ENCODE results near the gene PDIA5. TPM values are rescaled to one million over a fixed set of nuclear protein-coding genes. Genes with fewer than 3 reads are reported as not detected.

Gene PDIA5
- total RNA-seq, 3 donors from 2014 or later (not counting 1 experiment from before 2014, with no cell fraction given): 0.59 to 3.3 (median 0.63) TPM

GRCh38 chr3:123089611-123090331 lies 22.9 kb downstream of the PDIA5 start:
- H3K4me3 ChIP-seq (ENCODE audit: low read length): no peak overlapping the region
- H3K4me1 ChIP-seq (ENCODE audit: control insufficient read depth, insufficient read depth, low read length): peaks cover 22% of the 10 kb centered on the region
- 94% methylated on average over 12 of the region's 12 CpGs for WGBS (ENCODE audit: insufficient coverage)
- peaks cover under 1 to 15% of the 10 kb centered on the region in 2 donors for H3K4me1 Mint-ChIP-seq
- H3K36me3 Mint-ChIP-seq: no peaks in the 10 kb centered on the region
- H3K9me3 ChIP-seq (ENCODE audit: control insufficient read depth, insufficient read depth, low read length): no peaks in the 10 kb centered on the region
- no peak for TF ChIP-seq CTCF (IDR thresholded peaks at IDR 0.05)
- no peaks in the 10 kb centered on the region for H3K9me3 Mint-ChIP-seq
- H3K27ac ChIP-seq (ENCODE audit: low read length): no peak overlapping the region
- H3K27me3 Mint-ChIP-seq (ENCODE audit: low read depth in 2 of 2): peaks cover 0 to 15% of the 10 kb centered on the region in 2 donors
- H3K27me3 ChIP-seq (ENCODE audit: control insufficient read depth, insufficient read depth, low read length): no peaks in the 10 kb centered on the region
- no peak overlapping the region for H3K27ac Mint-ChIP-seq
- intact Hi-C loops (cut with micrococcal nuclease): no loop called here
- DNase-seq (no peak), ATAC-seq (no peak)
- no peak overlapping the region for H3K4me3 Mint-ChIP-seq
- H3K36me3 ChIP-seq (ENCODE audit: control insufficient read depth, insufficient read depth, low read length): no peaks in the 10 kb centered on the region

- H3K4me1 ChIP-seq (ENCODE audit: control insufficient read depth, insufficient read depth, low read length): peaks cover 10% of the 10 kb centered on the region
- no peaks in the 10 kb centered on the region for H3K9me3 Mint-ChIP-seq
- no peak overlapping the region for H3K4me3 ChIP-seq (ENCODE audit: low read length)
- peaks cover 0 to 6% of the 10 kb centered on the region in 2 donors for H3K4me1 Mint-ChIP-seq
- TF ChIP-seq CTCF (IDR thresholded peaks at IDR 0.05): no peak
- no peaks in the 10 kb centered on the region for H3K27me3 ChIP-seq (ENCODE audit: control insufficient read depth, insufficient read depth, low read length)
- H3K27ac ChIP-seq (ENCODE audit: low read length): no peak overlapping the region
- no peak for ATAC-seq
- H3K27ac Mint-ChIP-seq: no peak overlapping the region
- H3K27me3 Mint-ChIP-seq (ENCODE audit: low read depth in 2 of 2): peaks cover 0 to 15% of the 10 kb centered on the region in 2 donors
- no peak overlapping the region for H3K4me3 Mint-ChIP-seq
- no peaks in the 10 kb centered on the region for H3K9me3 ChIP-seq (ENCODE audit: control insufficient read depth, insufficient read depth, low read length)
- H3K36me3 ChIP-seq (ENCODE audit: control insufficient read depth, insufficient read depth, low read length): no peaks in the 10 kb centered on the region
- 77% methylated on average over 12 of the region's 12 CpGs for WGBS (ENCODE audit: insufficient coverage)
- H3K36me3 Mint-ChIP-seq: no peaks in the 10 kb centered on the region
- peak in 1 of 2 donors; percentile 10 for DNase-seq
- intact Hi-C loops (cut with micrococcal nuclease): no loop called here
These were observed 24.1 kb downstream of the PDIA5 start for GRCh38 chr3:123090728-123091531.

GRCh38 chr3:123092243-123092642 lies 25.4 kb downstream of the PDIA5 start:
- Mint-ChIP-seq H3K36me3 (no peaks in the 10 kb centered on the region), H3K4me3 (no peak overlapping the region), H3K27ac (no peak overlapping the region), H3K4me1 (peaks cover 0 to 6% of the 10 kb centered on the region in 2 donors), H3K27me3 (ENCODE audit: low read depth in 2 of 2) (peaks cover 0 to 6% of the 10 kb centered on the region in 2 donors), H3K9me3 (no peaks in the 10 kb centered on the region)
- Histone ChIP-seq H3K27me3 (ENCODE audit: control insufficient read depth, insufficient read depth, low read length) (no peaks in the 10 kb centered on the region), H3K36me3 (ENCODE audit: control insufficient read depth, insufficient read depth, low read length) (no peaks in the 10 kb centered on the region), H3K9me3 (ENCODE audit: control insufficient read depth, insufficient read depth, low read length) (no peaks in the 10 kb centered on the region), H3K4me1 (ENCODE audit: control insufficient read depth, insufficient read depth, low read length) (peaks cover 10% of the 10 kb centered on the region), H3K27ac (ENCODE audit: low read length) (no peak overlapping the region), H3K4me3 (ENCODE audit: low read length) (no peak overlapping the region)
- WGBS (ENCODE audit: insufficient coverage): 99% methylated on average over 3 of the region's 3 CpGs
- no peak for TF ChIP-seq CTCF (IDR thresholded peaks at IDR 0.05)
- DNase-seq: no peak
- intact Hi-C loops (cut with micrococcal nuclease): no loop called here
- no peak for ATAC-seq

All from natural killer cell (primary cell).